Memory B cell (primary cell): ENCODE results near the gene MCL1.
A peak's percentile ranks its signal among the peaks of the same experiment; 100 is the strongest.
"Not testable (repeated sequence)": the region's sequence is repeated elsewhere in the genome, so short reads cannot be mapped to it uniquely, and the experiment has no call there.

Experiments used
- ATAC-seq: fragments of 150-1000 bp; cut with Tn5 transposase; 2 replicates; pipeline ENCODE4 v1.10.0; 2021; ENCODE audit warnings: low read depth, mild to moderate bottlenecking, moderate library complexity
- DNase-seq, 2 donors: peaks; one replicate each; pipeline ENCODE4 v3.0.0; 2022; ENCODE audit warnings: low spot score in 2 of 2
- H3K27ac Mint-ChIP-seq: one replicate; pipeline ENCODE4 v1.8.0; 2022; ENCODE audit warnings: mild to moderate bottlenecking, moderate library complexity, mixed read lengths
- H3K27me3 Mint-ChIP-seq: one replicate; pipeline ENCODE4 v1.8.0; 2022; ENCODE audit warnings: mixed read lengths
- H3K36me3 Mint-ChIP-seq: one replicate; pipeline ENCODE4 v1.8.0; 2022; ENCODE audit warnings: mild to moderate bottlenecking, mixed read lengths
- H3K4me1 Mint-ChIP-seq: one replicate; pipeline ENCODE4 v1.8.0; 2022; ENCODE audit warnings: mixed read lengths
- H3K4me3 Mint-ChIP-seq: one replicate; pipeline ENCODE4 v1.8.0; 2022; ENCODE audit warnings: mild to moderate bottlenecking, moderate library complexity, mixed read lengths
- H3K9me3 Mint-ChIP-seq: one replicate; pipeline ENCODE4 v1.8.0; 2022; ENCODE audit warnings: mixed read lengths

Gene MCL1

DNA sequence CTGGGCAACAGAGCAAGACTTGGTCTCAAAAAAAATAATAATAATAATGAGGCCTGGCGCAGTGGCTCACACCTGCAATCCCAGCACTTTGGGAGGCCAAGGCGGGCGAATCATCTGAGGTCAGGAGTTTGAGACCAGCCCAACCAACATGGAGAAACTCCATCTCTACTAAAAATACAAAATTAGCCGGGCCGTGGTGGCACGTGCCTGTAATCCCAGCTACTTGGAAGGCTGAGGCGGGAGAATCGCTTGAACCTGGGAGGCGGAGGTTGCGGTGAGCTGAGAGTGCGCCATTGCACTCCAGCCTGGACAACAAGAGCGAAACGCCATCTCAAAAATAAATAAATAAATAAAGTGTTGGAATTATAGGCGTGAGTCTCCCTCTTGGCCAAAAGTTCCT is 2.6 kb upstream of the MCL1 start:
- not testable (repeated sequence) for H3K9me3 Mint-ChIP-seq, H3K27ac Mint-ChIP-seq, ATAC-seq, DNase-seq, H3K4me3 Mint-ChIP-seq, H3K27me3 Mint-ChIP-seq
- peaks cover 24% of the 10 kb centered on the region for H3K36me3 Mint-ChIP-seq
- H3K4me1 Mint-ChIP-seq: peaks cover 15% of the 10 kb centered on the region

DNA sequence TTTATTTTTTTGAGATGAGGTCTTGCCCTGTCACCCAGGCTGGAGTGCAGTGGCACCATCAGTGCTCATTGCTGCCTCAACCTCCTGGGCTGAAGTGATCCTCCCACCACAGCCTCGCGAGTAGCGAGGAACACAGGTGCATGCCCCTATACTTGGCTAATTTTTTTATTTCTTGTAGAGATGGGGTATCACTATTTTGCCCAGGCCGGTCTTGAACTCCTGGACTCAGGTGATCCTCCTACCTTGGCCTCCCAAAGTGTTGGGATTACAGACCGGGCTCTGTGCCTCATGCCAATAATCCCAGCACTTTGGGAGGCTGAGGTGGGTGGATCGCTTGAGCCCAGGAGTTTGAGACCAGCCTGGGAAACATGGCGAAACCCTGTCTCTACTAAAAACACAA is 2.0 kb upstream of the MCL1 start:
- Mint-ChIP-seq H3K4me1 (peaks cover 16% of the 10 kb centered on the region), H3K36me3 (peaks cover 28% of the 10 kb centered on the region)
- not testable (repeated sequence) for H3K9me3 Mint-ChIP-seq, DNase-seq, H3K27ac Mint-ChIP-seq, ATAC-seq, H3K4me3 Mint-ChIP-seq, H3K27me3 Mint-ChIP-seq

DNA sequence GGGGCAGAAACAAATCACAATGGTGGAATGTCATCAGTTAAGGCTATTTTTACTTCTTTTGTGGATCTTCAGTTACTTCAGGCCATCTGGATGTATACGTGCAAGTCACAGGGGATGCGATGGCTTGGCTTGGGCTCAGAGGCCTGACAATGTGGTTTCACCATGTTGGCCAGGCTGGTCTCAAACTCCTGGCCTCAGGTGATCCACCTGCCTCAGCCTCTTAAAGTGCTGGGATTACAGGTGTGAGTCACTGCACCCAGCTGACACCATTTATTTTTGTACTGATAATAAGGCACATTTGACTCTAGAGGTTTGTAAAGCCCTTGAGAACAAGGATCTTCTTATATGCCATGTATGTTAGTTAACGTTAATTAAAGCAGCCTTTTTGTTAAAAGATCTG is 1.6 kb upstream of the MCL1 start:
- Mint-ChIP-seq H3K4me3 (peak overlapping the region; percentile 5), H3K27ac (peak overlapping the region; percentile 98)

DNA sequence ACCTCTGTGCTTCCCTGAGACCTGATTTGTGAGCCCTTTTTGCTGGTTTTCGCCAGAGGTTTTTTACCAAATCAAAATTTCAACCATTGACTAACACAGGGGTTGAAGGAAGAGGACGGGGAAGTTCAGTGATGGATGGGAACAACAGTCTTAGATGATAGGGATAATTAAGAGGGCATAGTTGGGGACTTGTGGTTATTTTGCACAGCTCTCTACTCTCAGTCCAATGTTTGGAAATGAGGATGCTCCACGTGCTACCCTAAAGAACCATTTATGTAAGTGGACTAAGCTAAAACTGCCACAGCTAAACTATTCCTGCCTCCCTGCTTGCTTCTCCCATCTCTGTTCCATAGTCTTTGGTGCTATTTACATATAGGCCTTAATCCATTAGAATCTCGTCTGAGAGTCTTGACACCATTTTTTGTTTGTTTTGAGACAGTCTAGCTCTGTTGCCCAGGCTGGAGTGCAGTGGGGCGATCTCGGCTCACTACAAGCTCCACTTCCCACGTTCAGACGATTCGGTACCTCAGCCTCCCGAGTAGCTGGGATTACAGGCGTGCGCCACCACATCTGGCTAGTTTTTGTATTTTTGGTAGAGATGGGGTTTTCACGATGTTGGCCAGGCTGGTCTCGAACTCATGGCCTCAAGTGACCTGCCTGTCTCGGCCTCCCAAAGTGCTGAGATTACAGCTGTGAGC is 684 bp upstream of the MCL1 start:
- Mint-ChIP-seq H3K36me3 (peaks cover 33% of the 10 kb centered on the region), H3K9me3 (peaks cover under 1% of the 10 kb centered on the region), H3K4me1 (peaks cover 19% of the 10 kb centered on the region), H3K27me3 (no peaks in the 10 kb centered on the region), H3K4me3 (peak overlapping the region; percentile 94), H3K27ac (peak overlapping the region; percentile 98)
- peak; percentile 1 for ATAC-seq
- DNase-seq: no peak

More for the DNA sequence above, 1.6 kb upstream of the MCL1 start:
- Mint-ChIP-seq H3K36me3 (peaks cover 32% of the 10 kb centered on the region), H3K4me1 (peaks cover 16% of the 10 kb centered on the region)
- H3K9me3 Mint-ChIP-seq, ATAC-seq, H3K27me3 Mint-ChIP-seq, DNase-seq: not testable (repeated sequence)

DNA sequence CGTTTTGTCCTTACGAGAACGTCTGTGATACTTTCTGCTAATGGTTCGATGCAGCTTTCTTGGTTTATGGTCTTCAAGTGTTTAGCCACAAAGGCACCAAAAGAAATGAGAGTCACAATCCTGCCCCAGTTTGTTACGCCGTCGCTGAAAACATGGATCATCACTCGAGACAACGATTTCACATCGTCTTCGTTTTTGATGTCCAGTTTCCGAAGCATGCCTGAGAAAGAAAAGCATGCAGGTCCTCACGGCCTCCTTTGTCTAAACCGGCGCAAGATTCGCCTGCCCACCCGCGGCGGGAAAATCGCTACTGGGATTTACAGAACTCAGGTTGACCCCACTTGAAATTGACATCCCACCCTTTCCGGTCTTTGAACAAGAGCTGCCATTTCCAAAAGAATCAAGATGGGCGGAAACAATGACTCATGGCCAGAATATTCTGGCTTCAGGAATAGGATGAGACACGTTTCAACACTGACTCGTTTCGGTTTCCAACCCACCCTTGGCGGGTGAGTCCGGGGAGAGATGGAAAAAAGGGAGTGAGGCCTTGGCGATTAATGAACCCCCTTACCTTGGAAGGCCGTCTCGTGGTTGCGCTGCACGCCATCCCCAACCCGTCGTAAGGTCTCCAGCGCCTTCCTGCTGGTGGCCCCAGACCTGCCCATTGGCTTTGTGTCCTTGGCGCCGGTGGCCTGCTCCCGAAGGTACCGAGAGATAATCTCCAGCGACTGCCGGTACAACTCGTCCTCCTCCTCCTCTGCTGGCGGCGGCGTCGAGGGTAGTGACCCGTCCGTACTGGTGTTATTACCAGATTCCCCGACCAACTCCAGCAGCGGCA is 919 bp downstream of the MCL1 start:
- Mint-ChIP-seq H3K36me3 (peaks cover 39% of the 10 kb centered on the region), H3K9me3 (no peaks in the 10 kb centered on the region), H3K4me1 (peaks cover 26% of the 10 kb centered on the region), H3K4me3 (peak overlapping the region; percentile 94), H3K27ac (peak overlapping the region; percentile 98), H3K27me3 (no peaks in the 10 kb centered on the region)
- DNase-seq: peak in 1 of 2 donors; percentile 34
- no peak for ATAC-seq

DNA sequence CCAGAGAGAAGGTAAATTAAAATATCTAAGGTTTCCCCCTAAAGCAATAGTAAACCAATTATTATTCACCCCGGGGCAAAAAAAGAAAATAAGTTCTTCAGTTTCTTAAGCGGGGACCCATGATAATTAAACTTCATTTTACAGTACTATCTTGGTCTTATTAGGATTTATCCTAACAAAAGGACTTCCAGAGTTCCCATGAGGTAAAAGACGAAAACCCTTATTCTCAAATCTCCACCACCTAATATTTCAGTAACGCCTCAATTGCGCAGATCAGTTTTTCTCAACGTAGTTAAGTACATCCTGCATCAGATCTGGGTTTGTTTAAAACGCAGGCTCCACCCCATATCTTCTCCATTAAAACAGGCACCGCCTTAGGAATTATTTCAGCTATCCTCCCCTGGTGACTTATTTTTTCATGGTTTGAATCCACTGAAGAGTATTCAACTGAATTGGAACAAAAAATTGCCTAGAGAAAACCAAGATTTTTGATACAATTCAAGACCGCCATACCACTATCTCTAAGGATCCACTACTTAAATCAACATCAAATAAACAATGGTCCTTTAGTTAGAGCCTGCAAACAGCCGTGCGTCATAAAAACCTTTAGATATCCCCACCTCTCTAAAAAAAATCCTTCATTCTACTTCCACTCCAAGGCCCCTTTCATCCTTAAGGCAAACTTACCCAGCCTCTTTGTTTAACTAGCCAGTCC is 1.7 kb downstream of the MCL1 start:
- DNase-seq (no peak), ATAC-seq (no peak)
- H3K4me1 Mint-ChIP-seq: peaks cover 26% of the 10 kb centered on the region
- no peaks in the 10 kb centered on the region for H3K9me3 Mint-ChIP-seq
- H3K27ac Mint-ChIP-seq: peak overlapping the region; percentile 98
- peaks cover 39% of the 10 kb centered on the region for H3K36me3 Mint-ChIP-seq
- no peaks in the 10 kb centered on the region for H3K27me3 Mint-ChIP-seq
- peak overlapping the region; percentile 94 for H3K4me3 Mint-ChIP-seq

DNA sequence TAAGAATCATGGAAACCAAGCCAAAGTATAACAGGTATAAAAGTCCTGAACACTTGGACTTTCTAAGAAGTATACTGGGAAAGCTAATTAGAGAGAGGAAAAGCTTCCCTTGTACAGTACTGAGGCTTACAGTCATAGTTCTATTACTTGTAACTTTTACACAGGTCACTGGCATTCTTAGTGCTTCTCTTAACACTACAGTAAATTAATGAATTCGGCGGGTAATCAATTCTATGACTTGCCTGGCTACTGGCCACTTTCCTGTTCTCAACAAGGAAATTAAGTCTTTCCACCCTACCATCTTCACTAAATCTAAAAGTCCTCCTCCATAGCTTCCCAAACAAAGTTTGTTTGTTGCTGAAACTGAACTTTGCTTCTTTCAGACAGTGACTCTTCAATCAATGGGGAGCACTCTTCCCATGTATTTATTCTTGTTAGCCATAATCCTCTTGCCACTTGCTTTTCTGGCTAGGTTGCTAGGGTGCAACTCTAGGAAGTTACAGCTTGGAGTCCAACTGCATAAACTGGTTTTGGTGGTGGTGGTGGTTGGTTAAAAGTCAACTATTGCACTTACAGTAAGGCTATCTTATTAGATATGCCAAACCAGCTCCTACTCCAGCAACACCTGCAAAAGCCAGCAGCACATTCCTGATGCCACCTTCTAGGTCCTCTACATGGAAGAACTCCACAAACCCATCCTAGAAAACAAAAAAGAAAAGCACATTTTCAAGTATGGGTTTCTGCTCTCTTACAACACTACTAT is 2.4 kb downstream of the MCL1 start:
- Mint-ChIP-seq H3K36me3 (peaks cover 42% of the 10 kb centered on the region), H3K9me3 (no peaks in the 10 kb centered on the region), H3K4me3 (peak overlapping the region; percentile 94), H3K4me1 (peaks cover 26% of the 10 kb centered on the region), H3K27ac (peak overlapping the region; percentile 98), H3K27me3 (no peaks in the 10 kb centered on the region)
- ATAC-seq (no peak), DNase-seq (no peak)

DNA sequence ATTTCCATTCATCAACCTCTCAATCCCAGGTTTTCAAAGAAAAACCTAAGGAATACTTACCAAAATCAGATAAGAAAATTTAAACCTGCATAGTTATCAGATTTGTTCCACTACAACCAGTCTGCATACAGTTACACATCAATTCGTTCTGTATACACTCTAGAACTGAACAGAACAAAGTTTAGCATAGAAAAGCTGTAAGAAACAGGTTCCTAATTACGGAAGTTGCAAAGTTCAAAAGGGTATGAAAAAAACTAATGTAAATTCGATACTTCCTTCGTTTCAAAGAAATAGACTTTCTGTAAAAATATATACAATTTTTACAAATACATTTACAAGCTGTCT is 3.1 kb downstream of the MCL1 start:
- H3K4me3 Mint-ChIP-seq: peak overlapping the region; percentile 94

DNA sequence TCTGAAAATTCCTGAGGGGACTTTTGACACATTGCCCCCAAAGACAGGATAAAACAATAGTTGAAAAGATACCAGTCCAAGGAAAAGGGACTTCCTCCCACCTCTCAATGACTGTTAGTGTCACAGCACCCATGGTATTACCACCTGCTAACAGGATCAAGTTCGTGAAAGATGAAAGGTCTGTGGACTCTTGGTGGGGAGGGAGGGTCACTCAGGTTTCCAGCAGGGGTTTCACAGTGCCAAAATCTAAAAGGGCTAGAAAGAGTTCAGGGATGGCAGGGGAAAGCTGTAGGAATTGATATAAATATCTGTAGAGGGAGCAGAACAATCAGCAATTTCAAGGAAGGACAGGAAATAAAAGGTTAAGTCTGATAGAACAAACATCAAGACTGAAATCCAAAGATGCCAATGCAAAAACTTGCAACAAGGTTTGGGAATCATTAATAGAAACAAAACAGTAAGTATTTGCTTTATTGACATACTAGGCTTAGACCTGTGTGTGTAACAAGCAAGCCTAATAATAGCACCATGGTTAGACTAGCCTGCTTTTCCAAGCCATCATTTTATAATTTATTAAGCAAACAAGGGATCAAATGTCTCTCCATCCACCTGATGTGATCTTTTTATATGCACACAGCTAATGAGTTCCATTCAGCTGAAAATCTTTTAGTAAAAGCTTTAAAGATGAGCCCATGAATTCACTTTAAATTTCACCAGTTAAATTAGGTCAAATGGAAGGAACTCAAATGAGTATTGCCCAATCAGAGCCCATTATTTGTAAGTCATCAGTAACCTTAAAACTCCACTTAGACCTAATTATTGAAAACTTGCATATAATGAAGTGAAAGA is 3.7 kb downstream of the MCL1 start:
- Mint-ChIP-seq H3K4me3 (peak overlapping the region; percentile 94), H3K9me3 (no peaks in the 10 kb centered on the region), H3K27me3 (no peaks in the 10 kb centered on the region), H3K4me1 (peaks cover 25% of the 10 kb centered on the region), H3K36me3 (peaks cover 42% of the 10 kb centered on the region), H3K27ac (peak overlapping the region; percentile 91)
- ATAC-seq: no peak
- no peak for DNase-seq

More for the DNA sequence above, 3.1 kb downstream of the MCL1 start:
- H3K9me3 Mint-ChIP-seq: no peaks in the 10 kb centered on the region
- peak overlapping the region; percentile 91 for H3K27ac Mint-ChIP-seq
- no peaks in the 10 kb centered on the region for H3K27me3 Mint-ChIP-seq
- peaks cover 42% of the 10 kb centered on the region for H3K36me3 Mint-ChIP-seq
- peaks cover 26% of the 10 kb centered on the region for H3K4me1 Mint-ChIP-seq
- no peak for DNase-seq
- no peak for ATAC-seq

DNA sequence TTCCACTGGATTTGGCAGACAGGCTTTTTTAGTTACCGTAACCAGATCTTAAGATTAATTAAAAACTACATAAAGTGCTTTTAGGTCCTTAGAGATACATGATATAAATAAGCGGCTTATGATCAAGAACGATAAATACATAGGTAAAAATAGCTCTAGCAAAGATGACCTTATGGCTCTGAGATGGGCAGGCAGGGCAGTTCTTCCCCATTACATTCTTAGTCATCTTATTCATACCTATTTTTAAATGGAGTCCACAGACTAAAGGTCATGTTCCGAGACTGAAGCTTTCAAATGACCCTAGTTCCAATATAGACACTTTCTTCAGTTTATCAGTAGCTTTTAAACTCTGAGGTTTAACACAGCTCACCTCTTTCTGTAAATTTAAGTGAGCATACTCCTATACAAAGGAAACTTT is 4.3 kb downstream of the MCL1 start:
- ATAC-seq (no peak), DNase-seq (no peak)
- Mint-ChIP-seq H3K27ac (peak overlapping the region; percentile 91), H3K4me1 (peaks cover 25% of the 10 kb centered on the region), H3K4me3 (peak overlapping the region; percentile 94), H3K9me3 (no peaks in the 10 kb centered on the region), H3K27me3 (no peaks in the 10 kb centered on the region), H3K36me3 (peaks cover 44% of the 10 kb centered on the region)

DNA sequence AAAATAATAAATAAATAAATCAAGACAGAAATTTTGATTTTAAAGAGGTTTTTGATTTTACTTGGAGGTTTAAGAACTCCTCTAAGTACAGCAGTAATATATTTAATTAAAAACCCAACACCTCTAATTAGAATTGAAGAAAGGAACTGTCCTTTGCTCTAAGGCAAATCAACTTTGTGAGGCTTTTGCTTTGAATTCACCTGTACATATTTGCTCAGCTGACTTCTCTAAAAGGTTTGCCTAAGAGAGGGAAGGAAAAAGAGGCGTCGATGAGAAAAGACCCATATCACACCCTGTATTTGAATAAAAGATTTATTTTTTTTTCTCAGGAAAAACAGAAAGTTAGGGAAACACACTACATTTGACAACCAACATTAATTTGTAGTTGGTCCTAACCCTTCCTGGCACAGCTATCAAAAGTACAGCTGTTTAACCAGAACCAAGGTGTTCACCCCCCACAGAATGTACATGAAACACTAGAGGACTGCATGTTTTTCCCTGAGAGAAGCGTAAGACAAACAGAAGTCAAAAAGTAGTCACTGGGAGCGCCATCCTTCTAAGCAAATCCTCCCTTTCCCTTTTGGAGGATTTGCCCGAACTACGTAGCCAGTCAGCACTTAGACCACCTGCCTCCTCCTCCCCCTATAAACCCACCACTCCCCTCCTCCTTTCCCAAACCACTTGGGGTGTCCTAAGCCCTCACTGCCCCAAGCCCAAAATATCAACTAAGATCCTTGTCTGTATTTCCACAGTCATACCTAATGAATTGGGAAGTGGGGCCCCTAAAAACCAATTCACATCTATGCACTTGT is 4.9 kb downstream of the MCL1 start:
- Mint-ChIP-seq H3K4me3 (peak overlapping the region; percentile 94), H3K27ac (peak overlapping the region; percentile 91), H3K27me3 (no peaks in the 10 kb centered on the region), H3K9me3 (no peaks in the 10 kb centered on the region), H3K4me1 (peaks cover 27% of the 10 kb centered on the region), H3K36me3 (peaks cover 48% of the 10 kb centered on the region)
- DNase-seq (no peak), ATAC-seq (no peak)

DNA sequence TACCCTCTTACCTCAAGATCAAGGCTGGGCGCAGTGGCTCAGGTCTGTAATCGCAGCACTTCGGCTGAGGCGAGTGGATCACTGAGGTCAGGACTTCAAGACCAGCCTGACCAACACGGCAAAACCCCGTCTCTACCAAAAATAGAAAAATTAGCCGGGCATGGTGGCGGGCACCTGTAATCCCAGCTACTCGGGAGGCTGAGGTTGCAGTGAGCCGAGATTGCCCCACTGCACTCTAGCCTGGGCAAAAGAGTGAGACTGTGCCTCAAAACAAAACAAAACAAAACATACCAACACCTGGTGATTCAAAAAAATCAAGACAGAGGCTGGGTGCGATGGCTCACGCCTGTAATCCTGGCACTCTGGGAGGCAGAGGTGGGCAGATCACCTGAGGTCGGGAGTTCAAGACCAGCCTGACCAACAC is 5.8 kb downstream of the MCL1 start:
- Mint-ChIP-seq H3K4me1 (peaks cover 32% of the 10 kb centered on the region), H3K27ac (peak overlapping the region; percentile 91), H3K36me3 (peaks cover 47% of the 10 kb centered on the region), H3K4me3 (peak overlapping the region; percentile 76)
- ATAC-seq, H3K9me3 Mint-ChIP-seq, H3K27me3 Mint-ChIP-seq, DNase-seq: not testable (repeated sequence)
